Parathyroid adenoma (tissue), 2 donors: ENCODE data around the gene RAB11FIP3.
A peak's percentile ranks its signal among the peaks of the same experiment; 100 is the strongest.

ENCODE experiments used
- H2AFZ ChIP-seq: fragments of 300-600 bp; sonication (generic); one replicate; pipeline ENCODE4 v1.7.0; 2017; ENCODE audit warnings: antibody characterized with exemption, mild to moderate bottlenecking
- H3K27ac ChIP-seq: fragments of 300-600 bp; sonication (generic); one replicate; pipeline ENCODE4 v1.7.0; 2017
- H3K27me3 ChIP-seq: fragments of 300-600 bp; sonication (generic); one replicate; pipeline ENCODE4 v1.7.0; 2017; ENCODE audit warnings: low read length; ENCODE audit not compliant: control insufficient read depth, insufficient read depth
- H3K36me3 ChIP-seq: fragments of 300-600 bp; sonication (generic); one replicate; pipeline ENCODE4 v1.7.0; 2017; ENCODE audit warnings: low read length; ENCODE audit not compliant: control insufficient read depth, insufficient read depth
- H3K4me1 ChIP-seq: fragments of 300-600 bp; sonication (generic); one replicate; pipeline ENCODE4 v1.7.0; 2017; ENCODE audit warnings: control low read depth
- H3K4me2 ChIP-seq: fragments of 300-600 bp; sonication (generic); one replicate; pipeline ENCODE4 v1.7.0; 2017; ENCODE audit warnings: low read length
- H3K4me3 ChIP-seq: fragments of 300-600 bp; sonication (generic); one replicate; pipeline ENCODE4 v1.7.0; 2017; ENCODE audit warnings: low read depth, low read length
- H3K79me2 ChIP-seq: fragments of 300-600 bp; sonication (generic); one replicate; pipeline ENCODE4 v1.7.0; 2017; ENCODE audit warnings: control low read depth
- H3K9ac ChIP-seq: fragments of 300-600 bp; sonication (generic); one replicate; pipeline ENCODE4 v1.7.0; 2017; ENCODE audit warnings: mild to moderate bottlenecking
- H3K9me3 ChIP-seq: fragments of 300-600 bp; sonication (generic); one replicate; pipeline ENCODE4 v1.7.0; 2017; ENCODE audit warnings: low read length; ENCODE audit not compliant: control insufficient read depth
- CTCF ChIP-seq: fragments of 300-600 bp; sonication (generic); IDR thresholded peaks from one replicate; pipeline ENCODE4 v1.7.0; 2017; ENCODE audit warnings: antibody characterized with exemption, mild to moderate bottlenecking
- donor health status: primary hyperparathyroidism.

Gene RAB11FIP3

GRCh38 chr16:569445-570254 is 144.2 kb downstream of the RAB11FIP3 start, which contains the start of gene PIGQ:
PIGQ (plus strand) TSS chr16:569968; CDS start chr16:574075, 4,107 bp downstream.
- no peak for TF ChIP-seq CTCF
- peak within 1 kb of the TSS; percentile 86 for H3K4me2 ChIP-seq
- H2AFZ ChIP-seq, result peak within 1 kb of the TSS; percentile 91
- H3K79me2 ChIP-seq, result peaks cover 3% of the 10 kb centered on the region
- no peaks in the 10 kb centered on the region for H3K27me3 ChIP-seq
- H3K27ac ChIP-seq, result peak within 1 kb of the TSS; percentile 95
- no peaks in the 10 kb centered on the region for H3K36me3 ChIP-seq
- H3K4me1 ChIP-seq, result peaks cover 42% of the 10 kb centered on the region
- H3K9ac ChIP-seq, result no peak within 1 kb of the TSS
- H3K4me3 ChIP-seq, result peak within 1 kb of the TSS; percentile 81
- no peaks in the 10 kb centered on the region for H3K9me3 ChIP-seq
